Fibroblast of mammary gland (primary cell): Measurements from ENCODE around the gene PRKCZ.

Experiments
- DNase-seq: peaks from one replicate; pipeline ENCODE4 v3.0.0-alpha.2; 2010; ENCODE audit warnings: low read depth
- H3K4me3 ChIP-seq: 2 replicates; pipeline ENCODE4 v1.5.1; 2011; ENCODE audit warnings: low read depth, mild to moderate bottlenecking, low read length, moderate library complexity; ENCODE audit not compliant: control insufficient read depth
- CTCF ChIP-seq: conservative IDR thresholded peaks from 2 replicates; pipeline ENCODE4 v1.5.1; 2011; ENCODE audit warnings: low read depth, low read length, inconsistent platforms; ENCODE audit not compliant: control insufficient read depth, insufficient read depth

The PRKCZ gene

GRCh38 chr1:2049718-2050431 is at the start of gene PRKCZ:
PRKCZ (plus strand) TSS chr1:2050411; CDS start chr1:2050631, 220 bp downstream.
- H3K4me3 ChIP-seq, result no peak within 1 kb of the TSS
- no peak for DNase-seq

GRCh38 chr1:2000432-2000831 is 49.8 kb upstream of the PRKCZ start:
- no peak for TF ChIP-seq CTCF
- H3K4me3 ChIP-seq, result no peak overlapping the region
- DNase-seq, result no peak

More at GRCh38 chr1:2049718-2050431, at the start of gene PRKCZ:
- TF ChIP-seq CTCF, result no peak

GRCh38 chr1:2000850-2001249 is 49.4 kb upstream of the PRKCZ start:
- no peak for TF ChIP-seq CTCF
- no peak for DNase-seq
- H3K4me3 ChIP-seq, result no peak overlapping the region

- DNase-seq, result no peak
- H3K4me3 ChIP-seq, result no peak overlapping the region
- TF ChIP-seq CTCF, result no peak
Observed at GRCh38 chr1:2001773-2002411, 48.3 kb upstream of the PRKCZ start.

- DNase-seq, result peak; percentile 27
- TF ChIP-seq CTCF, result no peak
- no peak within 1 kb of the TSS for H3K4me3 ChIP-seq
Observed at GRCh38 chr1:2003541-2004131, 46.6 kb upstream of the PRKCZ start, which contains the start of gene CFAP74. CFAP74 (minus strand) TSS chr1:2003786; CDS start chr1:1990956, 12,830 bp downstream.

GRCh38 chr1:2004856-2005255 is 45.4 kb upstream of the PRKCZ start:
- H3K4me3 ChIP-seq, result no peak overlapping the region
- no peak for DNase-seq
- TF ChIP-seq CTCF, result no peak
